ENCODE data around the gene RPL9.

GRCh38 chr4:39441593-39441992 lies 17.1 kb downstream of the RPL9 start:
- TF ChIP-seq CTCF (IDR thresholded peaks at IDR 0.05) = no peak
- TF ChIP-seq POLR2A (IDR thresholded peaks at IDR 0.05) = no peak
- TF ChIP-seq POLR2AphosphoS5 (IDR thresholded peaks at IDR 0.05) = no peak
